ENCODE data around the gene AGO4. TPM values are rescaled to one million over a fixed set of nuclear protein-coding genes. Genes with fewer than 3 reads are reported as not detected.
"Not testable (repeated sequence)": the region's sequence is repeated elsewhere in the genome, so short reads cannot be mapped to it uniquely, and the experiment has no call there.

AGO4 gene
- total RNA-seq, 2 experiments from 2014 or later, result 7.9 to 8.5 TPM

DNA sequence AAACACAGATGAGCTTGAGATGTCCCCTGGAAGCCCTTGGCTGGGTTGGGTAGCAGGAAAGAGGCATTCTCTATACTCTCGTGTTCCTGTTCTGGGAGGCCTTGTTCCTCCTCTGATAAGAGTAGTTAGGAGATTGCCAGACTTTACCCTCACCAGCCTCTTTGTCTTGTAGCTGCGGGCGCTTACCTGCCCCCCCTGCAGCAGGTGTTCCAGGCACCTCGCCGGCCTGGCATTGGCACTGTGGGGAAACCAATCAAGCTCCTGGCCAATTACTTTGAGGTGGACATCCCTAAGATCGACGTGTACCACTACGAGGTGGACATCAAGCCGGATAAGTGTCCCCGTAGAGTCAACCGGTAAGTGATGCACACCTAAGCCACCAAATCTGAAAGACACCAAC, 80.4 kb downstream of the AGO4 start:
- H3K4me3 Mint-ChIP-seq, result no peak overlapping the region
- H3K4me1 Mint-ChIP-seq (ENCODE audit: low read depth), result peaks cover 28% of the 10 kb centered on the region
- ChIA-PET POLR2A (no interaction called here), CTCF (interaction anchor here (1.5 to 1.9 kb wide), 2 partner anchors 247 to 1036 kb away, joined by 3 to 4 read pairs; no protein-coding TSS in a partner anchor)
- H3K27me3 Mint-ChIP-seq (ENCODE audit: low read depth), result no peaks in the 10 kb centered on the region
- ATAC-seq (no peak), DNase-seq (no peak)
- H3K9me3 Mint-ChIP-seq (ENCODE audit: insufficient read depth), result no peaks in the 10 kb centered on the region
- H3K36me3 Mint-ChIP-seq (ENCODE audit: low read depth), result peaks cover 12% of the 10 kb centered on the region
- H3K27ac Mint-ChIP-seq, result no peak overlapping the region

DNA sequence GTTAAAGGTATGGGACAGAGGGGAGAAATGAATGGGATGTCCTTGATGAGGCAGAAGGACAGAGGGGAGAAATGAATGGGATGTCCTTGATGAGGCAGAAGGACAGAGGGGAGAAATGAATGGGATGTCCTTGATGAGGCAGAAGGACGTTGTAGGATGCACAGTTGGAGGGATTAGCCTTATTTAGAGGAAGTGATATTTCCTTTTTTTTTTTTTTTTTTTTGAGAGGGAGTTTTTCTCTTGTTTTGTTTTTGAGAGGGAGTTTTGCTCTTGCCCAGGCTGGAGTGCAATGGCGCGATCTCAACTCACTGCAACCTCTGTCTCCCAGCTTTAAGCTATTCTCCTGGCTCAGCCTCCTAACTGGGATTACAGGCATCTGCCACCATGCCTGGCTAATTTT, 81.2 kb downstream of the AGO4 start:
- CTCF ChIA-PET, result interaction anchor here (1.5 kb wide), 1 partner anchor 1037 kb away, joined by 3 read pairs; no protein-coding TSS in a partner anchor
- H3K27me3 Mint-ChIP-seq (ENCODE audit: low read depth); H3K9me3 Mint-ChIP-seq (ENCODE audit: insufficient read depth); ATAC-seq; H3K27ac Mint-ChIP-seq; DNase-seq; H3K4me3 Mint-ChIP-seq; POLR2A ChIA-PET: not testable (repeated sequence)
- Mint-ChIP-seq H3K36me3 (ENCODE audit: low read depth) (peaks cover 16% of the 10 kb centered on the region), H3K4me1 (ENCODE audit: low read depth) (peaks cover 28% of the 10 kb centered on the region)

DNA sequence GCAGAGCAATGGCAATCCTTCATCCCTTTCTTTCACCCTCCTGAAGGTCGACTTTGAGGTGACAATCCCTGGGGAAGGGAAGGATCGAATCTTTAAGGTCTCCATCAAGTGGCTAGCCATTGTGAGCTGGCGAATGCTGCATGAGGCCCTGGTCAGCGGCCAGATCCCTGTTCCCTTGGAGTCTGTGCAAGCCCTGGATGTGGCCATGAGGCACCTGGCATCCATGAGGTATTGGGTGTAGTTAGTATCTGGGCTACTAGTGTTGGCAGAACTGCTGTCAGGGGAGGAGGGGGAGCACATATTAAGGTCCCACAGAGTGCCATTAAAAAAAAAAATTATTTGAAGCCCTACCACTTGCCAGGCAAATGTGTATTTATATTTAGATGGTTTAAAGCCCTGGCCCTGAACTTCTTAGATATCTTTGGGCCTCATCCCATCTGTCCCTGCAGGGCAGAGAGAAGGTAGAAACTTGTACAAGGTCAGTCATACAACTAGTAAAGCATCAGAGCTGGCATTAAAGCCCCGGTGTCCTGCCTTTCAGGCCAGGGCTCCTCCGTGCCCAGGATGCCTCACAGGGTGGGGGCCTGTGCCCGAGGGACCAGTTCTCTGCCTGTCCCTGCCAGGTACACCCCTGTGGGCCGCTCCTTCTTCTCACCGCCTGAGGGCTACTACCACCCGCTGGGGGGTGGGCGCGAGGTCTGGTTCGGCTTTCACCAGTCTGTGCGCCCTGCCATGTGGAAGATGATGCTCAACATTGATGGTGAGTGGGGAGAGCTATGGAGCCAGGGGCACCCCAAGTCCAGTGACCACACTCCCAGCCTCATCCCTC, 85.4 kb downstream of the AGO4 start:
- ChIA-PET POLR2A (interaction anchor here (0.6 kb wide), 1 partner anchor 901 kb away, joined by 4 read pairs; no protein-coding TSS in a partner anchor), CTCF (interaction anchor here (1.2 to 1.8 kb wide), 2 partner anchors 10 to 11 kb away, joined by 3 to 14 read pairs; partner anchors contain the start of gene AGO1)
- no peaks in the 10 kb centered on the region for H3K27me3 Mint-ChIP-seq (ENCODE audit: low read depth)
- no peak overlapping the region for H3K27ac Mint-ChIP-seq
- no peaks in the 10 kb centered on the region for H3K9me3 Mint-ChIP-seq (ENCODE audit: insufficient read depth)
- peaks cover 24% of the 10 kb centered on the region for H3K36me3 Mint-ChIP-seq (ENCODE audit: low read depth)
- ATAC-seq (no peak), DNase-seq (no peak)
- peaks cover 4% of the 10 kb centered on the region for H3K4me1 Mint-ChIP-seq (ENCODE audit: low read depth)
- no peak overlapping the region for H3K4me3 Mint-ChIP-seq

DNA sequence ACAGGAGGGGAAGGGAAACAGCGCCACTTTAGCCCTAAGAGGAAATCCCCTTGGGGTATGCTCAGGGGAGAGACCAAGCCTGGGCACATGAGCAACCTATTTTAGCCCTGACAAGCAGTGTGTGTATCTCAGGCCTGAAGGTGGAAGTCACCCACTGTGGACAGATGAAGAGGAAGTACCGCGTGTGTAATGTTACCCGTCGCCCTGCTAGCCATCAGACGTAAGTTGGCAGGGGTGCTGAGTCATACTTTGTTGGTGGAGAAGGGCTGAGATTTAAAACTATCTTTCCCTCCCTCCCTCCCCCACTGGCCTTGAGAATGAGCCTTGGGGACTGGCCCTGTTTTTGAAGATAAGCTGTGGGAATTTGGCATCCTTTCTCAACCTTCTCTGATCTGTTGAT, 86.4 kb downstream of the AGO4 start:
- DNase-seq (no peak), ATAC-seq (no peak)
- H3K4me1 Mint-ChIP-seq (ENCODE audit: low read depth), result peaks cover 4% of the 10 kb centered on the region
- H3K27ac Mint-ChIP-seq, result no peak overlapping the region
- H3K27me3 Mint-ChIP-seq (ENCODE audit: low read depth), result no peaks in the 10 kb centered on the region
- ChIA-PET POLR2A (interaction anchor here (0.6 kb wide), 1 partner anchor 902 kb away, joined by 4 read pairs; no protein-coding TSS in a partner anchor), CTCF (interaction anchor here (1.2 kb wide), 1 partner anchor 11 kb away, joined by 3 read pairs; the partner anchor contains the start of gene AGO1)
- H3K4me3 Mint-ChIP-seq, result no peak overlapping the region
- peaks cover 26% of the 10 kb centered on the region for H3K36me3 Mint-ChIP-seq (ENCODE audit: low read depth)
- H3K9me3 Mint-ChIP-seq (ENCODE audit: insufficient read depth), result no peaks in the 10 kb centered on the region

DNA sequence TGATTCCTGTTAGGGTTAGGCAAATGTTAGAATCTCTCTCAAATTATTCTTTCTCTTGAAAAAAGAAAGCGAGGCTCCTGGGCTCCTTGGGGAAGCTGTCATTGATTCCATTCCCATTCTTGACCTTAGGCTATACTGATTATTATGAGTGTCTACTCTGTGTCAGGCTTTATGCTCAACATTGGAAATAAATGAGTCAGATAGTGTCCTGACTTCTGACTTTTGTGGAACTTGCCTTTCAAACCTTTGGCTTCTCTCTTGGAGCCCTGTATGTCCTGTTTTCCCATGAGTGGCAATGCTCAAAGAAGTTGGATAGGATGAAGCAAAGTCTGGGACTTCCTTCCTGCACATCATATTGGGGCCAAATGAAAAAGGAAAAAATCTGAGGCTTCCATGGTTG, 86.8 kb downstream of the AGO4 start:
- Mint-ChIP-seq H3K4me1 (ENCODE audit: low read depth) (peaks cover 4% of the 10 kb centered on the region), H3K9me3 (ENCODE audit: insufficient read depth) (no peaks in the 10 kb centered on the region), H3K27me3 (ENCODE audit: low read depth) (no peaks in the 10 kb centered on the region), H3K27ac (no peak overlapping the region), H3K36me3 (ENCODE audit: low read depth) (peaks cover 26% of the 10 kb centered on the region), H3K4me3 (no peak overlapping the region)
- ATAC-seq (no peak), DNase-seq (no peak)
- ChIA-PET CTCF (no interaction called here), POLR2A (no interaction called here)

DNA sequence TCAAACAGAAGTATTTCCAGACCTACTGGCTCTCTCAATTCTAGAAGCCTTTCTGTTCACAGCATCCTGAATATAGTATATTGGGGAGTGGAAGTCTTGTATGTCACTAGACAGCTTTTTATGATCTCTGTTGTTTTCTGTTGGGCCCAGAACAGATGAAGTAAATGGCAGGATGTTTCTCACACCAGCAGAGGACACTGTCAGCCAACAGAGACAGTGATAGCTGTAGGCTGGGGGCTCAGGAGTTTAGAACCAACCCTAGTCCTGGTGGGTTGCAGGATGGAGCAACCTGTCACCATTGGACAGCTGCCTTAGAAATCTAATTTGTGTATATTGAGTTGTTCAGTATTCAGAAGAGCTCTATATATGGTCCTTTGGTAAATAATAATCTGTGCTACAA, 92.1 kb downstream of the AGO4 start:
- no peak for DNase-seq
- H3K4me1 Mint-ChIP-seq (ENCODE audit: low read depth), result no peaks in the 10 kb centered on the region
- no peaks in the 10 kb centered on the region for H3K9me3 Mint-ChIP-seq (ENCODE audit: insufficient read depth)
- ChIA-PET CTCF (interaction anchor here (0.7 to 1.3 kb wide), 5 partner anchors 16 to 235 kb away, joined by 3 to 4 read pairs (median 3); no protein-coding TSS in a partner anchor), POLR2A (no interaction called here)
- no peak overlapping the region for H3K4me3 Mint-ChIP-seq
- ATAC-seq, result no peak
- no peaks in the 10 kb centered on the region for H3K27me3 Mint-ChIP-seq (ENCODE audit: low read depth)
- H3K27ac Mint-ChIP-seq, result no peak overlapping the region
- peaks cover 16% of the 10 kb centered on the region for H3K36me3 Mint-ChIP-seq (ENCODE audit: low read depth)

DNA sequence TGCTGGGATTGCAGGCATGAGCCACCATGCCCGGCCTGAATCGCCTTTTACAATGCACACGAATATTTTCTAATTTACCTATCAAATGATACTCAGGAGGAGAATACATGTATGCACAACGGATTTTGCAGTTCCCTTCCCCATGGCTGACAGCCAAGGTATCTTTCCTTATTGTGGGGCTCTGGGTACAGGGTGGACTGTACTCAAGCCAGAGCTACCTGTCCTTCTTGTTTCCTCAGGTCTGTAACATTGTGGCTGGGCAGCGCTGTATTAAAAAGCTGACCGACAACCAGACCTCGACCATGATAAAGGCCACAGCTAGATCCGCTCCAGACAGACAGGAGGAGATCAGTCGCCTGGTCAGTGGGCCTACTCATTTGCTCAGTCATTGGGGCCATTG, 93.4 kb downstream of the AGO4 start:
- POLR2A ChIA-PET, result no interaction called here
- no peak overlapping the region for H3K27ac Mint-ChIP-seq

DNA sequence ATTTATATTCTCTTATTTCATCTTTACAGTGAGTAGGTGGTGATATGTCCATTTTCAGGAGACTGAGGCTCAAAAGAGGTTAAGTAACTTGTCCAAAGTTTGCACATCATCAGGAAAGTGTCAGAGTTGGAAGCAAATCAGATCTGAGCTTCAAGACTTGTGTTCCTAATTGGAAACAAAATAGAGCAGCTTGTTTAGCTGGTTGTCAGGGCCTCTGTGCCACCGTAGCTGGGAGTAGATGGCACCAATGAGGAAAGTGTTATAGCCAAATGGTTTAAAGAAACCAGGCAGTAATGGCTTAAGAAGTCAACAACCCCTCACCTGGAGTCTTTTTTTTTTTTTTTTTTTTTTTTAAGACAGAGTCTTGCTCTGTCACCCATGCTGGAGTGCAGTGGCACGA, 94.9 kb downstream of the AGO4 start:
- ATAC-seq (no peak), DNase-seq (no peak)
- Mint-ChIP-seq H3K27me3 (ENCODE audit: low read depth) (no peaks in the 10 kb centered on the region), H3K4me1 (ENCODE audit: low read depth) (no peaks in the 10 kb centered on the region), H3K9me3 (ENCODE audit: insufficient read depth) (no peaks in the 10 kb centered on the region), H3K4me3 (no peak overlapping the region), H3K27ac (no peak overlapping the region), H3K36me3 (ENCODE audit: low read depth) (peaks cover 12% of the 10 kb centered on the region)
- ChIA-PET POLR2A (no interaction called here), CTCF (no interaction called here)

More for the DNA sequence above, 93.4 kb downstream of the AGO4 start:
- CTCF ChIA-PET, result no interaction called here
- ATAC-seq, result no peak
- Mint-ChIP-seq H3K27me3 (ENCODE audit: low read depth) (no peaks in the 10 kb centered on the region), H3K4me3 (no peak overlapping the region), H3K4me1 (ENCODE audit: low read depth) (no peaks in the 10 kb centered on the region), H3K36me3 (ENCODE audit: low read depth) (peaks cover 12% of the 10 kb centered on the region), H3K9me3 (ENCODE audit: insufficient read depth) (no peaks in the 10 kb centered on the region)
- no peak for DNase-seq

Other genes with a start within 250 kb of the AGO4 start
- gene TFAP2E, start 234.7 kb upstream of the AGO4 start, total RNA-seq, result 1 to 10 TPM; 1.0 to 1.1 TPM
- gene PSMB2, start 166.5 kb upstream of the AGO4 start, total RNA-seq, result 10 to 100 TPM; 82.4 to 86.6 TPM
- gene C1orf216, start 89.1 kb upstream of the AGO4 start, total RNA-seq, result 10 to 100 TPM; 16.7 to 17.2 TPM
- gene CLSPN, start 38.0 kb upstream of the AGO4 start, total RNA-seq, result 10 to 100 TPM; 88.8 to 89.7 TPM
- 10 to 100 TPM; 20.8 to 21.3 TPM for gene AGO1, start 75.2 kb downstream of the AGO4 start, total RNA-seq
- gene AGO3, start 123.1 kb downstream of the AGO4 start, total RNA-seq, result 10 to 100 TPM; 27.2 to 30.2 TPM